ENCODE measurements around the gene PI4KB. TPM values are rescaled to one million over a fixed set of nuclear protein-coding genes. Genes with fewer than 3 reads are reported as not detected.
"Not testable (repeated sequence)": the region's sequence is repeated elsewhere in the genome, so short reads cannot be mapped to it uniquely, and the experiment has no call there.

PI4KB gene
- total RNA-seq, 1 experiment from 2014 or later: 50.7 TPM

DNA sequence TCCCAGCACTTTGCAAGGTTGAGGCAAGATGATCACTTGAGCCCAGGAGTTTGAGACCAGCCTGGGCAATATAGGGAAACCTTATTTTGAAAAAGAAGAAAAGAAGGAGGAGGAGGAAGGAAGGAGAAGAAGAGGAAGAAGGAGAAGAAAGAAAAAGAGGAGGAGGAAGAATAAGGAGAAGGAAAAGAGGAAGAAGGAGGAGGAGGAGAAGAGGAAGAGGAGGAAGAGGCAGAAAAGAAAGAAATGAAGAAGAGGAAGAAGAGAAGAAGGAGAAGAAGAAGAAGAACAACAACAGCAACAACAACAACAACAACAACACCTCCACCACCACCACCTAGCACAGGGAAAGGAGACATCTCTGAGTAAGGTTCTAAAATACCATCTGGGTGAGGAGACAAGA lies 34.7 kb upstream of the PI4KB start:
- no peak overlapping the region for H3K27ac Mint-ChIP-seq (ENCODE audit: unreplicated experiment)
- intact Hi-C loops (cut with micrococcal nuclease; ENCODE audit: unreplicated experiment): no loop called here
- CTCF ChIA-PET: no interaction called here
- H3K27me3 Mint-ChIP-seq (ENCODE audit: unreplicated experiment): peaks cover 16% of the 10 kb centered on the region
- H3K9me3 Mint-ChIP-seq (ENCODE audit: low read depth, unreplicated experiment): peaks cover 13% of the 10 kb centered on the region
- DNase-seq: no peak
- no peak overlapping the region for H3K4me3 Mint-ChIP-seq (ENCODE audit: low read depth, unreplicated experiment)
- no TSS peak for BruUV-seq (replicated peaks)
- H3K36me3 Mint-ChIP-seq (ENCODE audit: insufficient read depth, unreplicated experiment): peaks cover 4% of the 10 kb centered on the region
- no peaks in the 10 kb centered on the region for H3K4me1 Mint-ChIP-seq (ENCODE audit: low read depth, unreplicated experiment)
- TF ChIP-seq, protein P1, sequence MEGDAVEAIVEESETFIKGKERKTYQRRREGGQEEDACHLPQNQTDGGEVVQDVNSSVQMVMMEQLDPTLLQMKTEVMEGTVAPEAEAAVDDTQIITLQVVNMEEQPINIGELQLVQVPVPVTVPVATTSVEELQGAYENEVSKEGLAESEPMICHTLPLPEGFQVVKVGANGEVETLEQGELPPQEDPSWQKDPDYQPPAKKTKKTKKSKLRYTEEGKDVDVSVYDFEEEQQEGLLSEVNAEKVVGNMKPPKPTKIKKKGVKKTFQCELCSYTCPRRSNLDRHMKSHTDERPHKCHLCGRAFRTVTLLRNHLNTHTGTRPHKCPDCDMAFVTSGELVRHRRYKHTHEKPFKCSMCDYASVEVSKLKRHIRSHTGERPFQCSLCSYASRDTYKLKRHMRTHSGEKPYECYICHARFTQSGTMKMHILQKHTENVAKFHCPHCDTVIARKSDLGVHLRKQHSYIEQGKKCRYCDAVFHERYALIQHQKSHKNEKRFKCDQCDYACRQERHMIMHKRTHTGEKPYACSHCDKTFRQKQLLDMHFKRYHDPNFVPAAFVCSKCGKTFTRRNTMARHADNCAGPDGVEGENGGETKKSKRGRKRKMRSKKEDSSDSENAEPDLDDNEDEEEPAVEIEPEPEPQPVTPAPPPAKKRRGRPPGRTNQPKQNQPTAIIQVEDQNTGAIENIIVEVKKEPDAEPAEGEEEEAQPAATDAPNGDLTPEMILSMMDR (IDR thresholded peaks at IDR 0.05; ENCODE audit: unreplicated experiment): no peak

DNA sequence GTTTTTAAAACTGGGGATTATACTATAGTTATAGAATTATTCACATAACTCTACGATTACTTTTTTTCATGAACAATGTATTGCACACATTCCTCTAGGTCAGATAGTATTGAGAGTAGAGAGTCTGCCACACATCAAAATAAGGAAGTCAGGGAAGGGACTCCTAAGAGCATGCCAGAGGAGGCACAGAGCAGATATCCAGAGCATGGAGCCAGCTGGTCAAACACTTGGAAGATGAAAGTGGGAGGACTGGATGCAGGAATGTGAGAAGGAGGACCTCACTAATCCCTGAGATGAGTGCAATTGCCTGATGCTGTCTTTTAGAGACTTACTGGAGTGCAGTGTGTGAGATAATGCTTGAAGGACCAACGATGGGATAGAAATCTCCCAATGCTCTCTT lies 29.5 kb upstream of the PI4KB start:
- Mint-ChIP-seq H3K9me3 (ENCODE audit: low read depth, unreplicated experiment) (peaks cover 10% of the 10 kb centered on the region), H3K27me3 (ENCODE audit: unreplicated experiment) (no peaks in the 10 kb centered on the region), H3K4me3 (ENCODE audit: low read depth, unreplicated experiment) (no peak overlapping the region), H3K36me3 (ENCODE audit: insufficient read depth, unreplicated experiment) (peaks cover 4% of the 10 kb centered on the region), H3K27ac (ENCODE audit: unreplicated experiment) (no peak overlapping the region), H3K4me1 (ENCODE audit: low read depth, unreplicated experiment) (no peaks in the 10 kb centered on the region)
- TF ChIP-seq, protein P1 (IDR thresholded peaks at IDR 0.05; ENCODE audit: unreplicated experiment): no peak
- no TSS peak for BruUV-seq (replicated peaks)
- CTCF ChIA-PET: interaction anchor here (1.1 to 1.5 kb wide), 2 partner anchors 29 to 46 kb away, joined by 3 read pairs; no protein-coding TSS in a partner anchor
- no peak for DNase-seq
- intact Hi-C loops (cut with micrococcal nuclease; ENCODE audit: unreplicated experiment): no loop called here

DNA sequence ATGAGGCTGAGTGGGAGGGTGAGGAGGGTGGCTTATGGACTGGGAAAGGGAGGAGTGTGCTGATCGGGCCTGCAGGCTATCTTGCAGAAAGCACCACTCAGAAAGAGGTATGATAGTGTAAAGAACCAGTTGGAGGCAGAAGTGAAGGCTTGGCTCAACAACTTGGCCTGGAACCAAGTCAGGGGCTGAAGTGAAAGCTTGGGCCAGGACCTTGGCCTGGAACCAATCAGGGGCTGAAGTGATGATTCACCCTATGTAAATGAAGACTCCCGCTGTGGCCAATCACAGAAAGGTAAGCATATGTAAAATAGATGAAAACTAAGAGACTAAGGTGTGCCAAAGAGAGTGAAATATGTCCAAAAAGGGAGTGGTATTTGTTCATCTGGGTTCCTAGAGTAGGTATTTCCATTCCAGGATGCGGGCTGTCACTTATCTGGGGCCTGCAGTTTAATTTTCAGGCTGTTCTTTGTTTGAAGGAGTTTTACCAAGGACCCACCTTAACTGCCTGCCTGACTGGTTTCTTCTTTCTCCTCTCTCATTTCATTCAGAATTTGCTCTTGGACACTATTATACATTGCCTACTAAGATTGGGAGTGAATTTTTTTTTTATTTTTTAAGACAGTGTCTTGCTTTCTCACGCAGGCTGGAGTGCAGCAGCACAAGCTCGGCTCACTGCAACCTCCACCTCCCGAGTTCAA lies 25.0 kb upstream of the PI4KB start:
- BruUV-seq (replicated peaks): no TSS peak
- CTCF ChIA-PET: interaction anchor here (0.7 to 0.9 kb wide), 2 partner anchors 11 to 51 kb away, joined by 3 to 5 read pairs; no protein-coding TSS in a partner anchor
- TF ChIP-seq, protein P1 (IDR thresholded peaks at IDR 0.05; ENCODE audit: unreplicated experiment): no peak

DNA sequence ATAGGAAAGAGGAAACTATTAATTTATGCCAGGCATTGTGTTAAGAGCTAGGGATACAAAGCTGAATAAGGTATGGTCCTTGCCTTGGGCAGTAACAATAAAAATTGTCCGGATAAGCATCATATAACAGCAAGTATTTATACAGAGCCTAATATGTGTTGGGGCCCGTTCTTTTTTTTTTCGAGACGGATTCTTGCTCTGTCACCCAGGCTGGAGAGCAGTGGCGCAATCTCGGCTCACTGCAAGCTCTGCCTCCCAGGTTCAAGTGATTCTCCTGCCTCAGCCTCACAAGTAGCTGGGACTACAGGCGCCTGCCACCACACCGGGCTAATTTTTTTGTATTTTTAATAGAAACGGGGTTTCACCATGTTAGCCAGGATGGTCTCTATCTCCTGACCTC lies 23.1 kb upstream of the PI4KB start:
- H3K27ac Mint-ChIP-seq (ENCODE audit: unreplicated experiment); DNase-seq; BruUV-seq (replicated peaks); intact Hi-C loops (cut with micrococcal nuclease; ENCODE audit: unreplicated experiment); H3K9me3 Mint-ChIP-seq (ENCODE audit: low read depth, unreplicated experiment); H3K27me3 Mint-ChIP-seq (ENCODE audit: unreplicated experiment); H3K4me3 Mint-ChIP-seq (ENCODE audit: low read depth, unreplicated experiment): not testable (repeated sequence)
- Mint-ChIP-seq H3K4me1 (ENCODE audit: low read depth, unreplicated experiment) (peaks cover 24% of the 10 kb centered on the region), H3K36me3 (ENCODE audit: insufficient read depth, unreplicated experiment) (peaks cover 22% of the 10 kb centered on the region)
- CTCF ChIA-PET: interaction anchor here (0.5 to 1.5 kb wide), 2 partner anchors 67 to 251 kb away, joined by 3 to 4 read pairs; no protein-coding TSS in a partner anchor

More for the DNA sequence above, 25.0 kb upstream of the PI4KB start:
- no peaks in the 10 kb centered on the region for H3K27me3 Mint-ChIP-seq (ENCODE audit: unreplicated experiment)
- peaks cover 8% of the 10 kb centered on the region for H3K9me3 Mint-ChIP-seq (ENCODE audit: low read depth, unreplicated experiment)
- intact Hi-C loops (cut with micrococcal nuclease; ENCODE audit: unreplicated experiment): no loop called here
- no peak overlapping the region for H3K4me3 Mint-ChIP-seq (ENCODE audit: low read depth, unreplicated experiment)
- peaks cover 5% of the 10 kb centered on the region for H3K36me3 Mint-ChIP-seq (ENCODE audit: insufficient read depth, unreplicated experiment)
- no peak overlapping the region for H3K27ac Mint-ChIP-seq (ENCODE audit: unreplicated experiment)
- no peak for DNase-seq
- peaks cover 11% of the 10 kb centered on the region for H3K4me1 Mint-ChIP-seq (ENCODE audit: low read depth, unreplicated experiment)
